Measurements from ENCODE around the gene UTP14C. TPM values are rescaled to one million over a fixed set of nuclear protein-coding genes. Genes with fewer than 3 reads are reported as not detected.

The UTP14C gene
- total RNA-seq, 1 donor from 2014 or later: 18.4 TPM

DNA sequence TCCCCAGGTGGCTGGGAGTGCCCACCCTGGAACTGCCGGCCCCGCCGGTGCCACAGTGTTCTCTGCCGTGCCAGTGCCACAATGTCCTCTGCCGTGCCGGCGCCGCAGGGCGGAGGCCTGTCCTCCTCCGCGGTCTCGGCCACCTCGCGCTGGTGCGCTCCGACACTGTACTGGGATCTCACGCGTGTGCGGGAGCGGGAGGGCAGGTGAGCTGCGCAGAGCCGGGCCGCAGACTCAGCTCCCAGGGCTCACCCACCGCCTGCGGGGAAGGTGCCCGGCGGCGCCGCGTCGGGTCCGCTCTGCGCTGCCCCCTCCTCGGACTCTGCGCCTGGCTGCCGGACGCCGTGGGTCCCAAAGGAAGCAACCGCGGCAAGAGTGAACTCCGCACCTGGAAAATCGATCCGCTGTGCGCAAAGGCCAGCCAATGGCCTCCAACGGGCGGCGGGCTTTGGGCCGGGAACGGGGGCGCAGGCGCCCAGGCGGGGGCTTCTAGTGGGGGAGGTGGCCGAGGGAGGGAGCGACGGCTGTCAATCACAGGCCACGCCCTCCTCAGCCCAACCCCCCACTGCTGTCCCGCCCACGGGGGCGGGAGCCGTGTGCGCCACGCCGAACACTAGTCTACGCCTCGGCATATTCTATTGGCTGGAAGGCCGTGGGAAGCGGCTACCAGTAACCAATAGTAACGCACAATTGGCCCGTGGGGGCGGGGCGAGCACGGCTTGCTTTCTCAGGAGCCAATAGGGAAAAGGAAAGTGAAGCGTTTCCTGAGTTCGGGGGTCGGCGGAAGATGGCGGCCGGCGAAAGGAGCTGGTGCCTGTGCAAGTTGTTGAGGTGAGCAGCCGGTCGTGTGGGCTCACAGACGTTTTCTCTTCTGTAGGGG is 12.6 kb upstream of the UTP14C start, which contains the start of gene ALG11:
Gene ALG11, plus strand, starts transcription at position 767 of the 880 bp plus-strand sequence. Its CDS starts 21 bp downstream, at position 788.
- TF ChIP-seq, protein P1, sequence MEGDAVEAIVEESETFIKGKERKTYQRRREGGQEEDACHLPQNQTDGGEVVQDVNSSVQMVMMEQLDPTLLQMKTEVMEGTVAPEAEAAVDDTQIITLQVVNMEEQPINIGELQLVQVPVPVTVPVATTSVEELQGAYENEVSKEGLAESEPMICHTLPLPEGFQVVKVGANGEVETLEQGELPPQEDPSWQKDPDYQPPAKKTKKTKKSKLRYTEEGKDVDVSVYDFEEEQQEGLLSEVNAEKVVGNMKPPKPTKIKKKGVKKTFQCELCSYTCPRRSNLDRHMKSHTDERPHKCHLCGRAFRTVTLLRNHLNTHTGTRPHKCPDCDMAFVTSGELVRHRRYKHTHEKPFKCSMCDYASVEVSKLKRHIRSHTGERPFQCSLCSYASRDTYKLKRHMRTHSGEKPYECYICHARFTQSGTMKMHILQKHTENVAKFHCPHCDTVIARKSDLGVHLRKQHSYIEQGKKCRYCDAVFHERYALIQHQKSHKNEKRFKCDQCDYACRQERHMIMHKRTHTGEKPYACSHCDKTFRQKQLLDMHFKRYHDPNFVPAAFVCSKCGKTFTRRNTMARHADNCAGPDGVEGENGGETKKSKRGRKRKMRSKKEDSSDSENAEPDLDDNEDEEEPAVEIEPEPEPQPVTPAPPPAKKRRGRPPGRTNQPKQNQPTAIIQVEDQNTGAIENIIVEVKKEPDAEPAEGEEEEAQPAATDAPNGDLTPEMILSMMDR (IDR thresholded peaks at IDR 0.05): no peak
- intact Hi-C loops (cut with DNase I): no loop called here

DNA sequence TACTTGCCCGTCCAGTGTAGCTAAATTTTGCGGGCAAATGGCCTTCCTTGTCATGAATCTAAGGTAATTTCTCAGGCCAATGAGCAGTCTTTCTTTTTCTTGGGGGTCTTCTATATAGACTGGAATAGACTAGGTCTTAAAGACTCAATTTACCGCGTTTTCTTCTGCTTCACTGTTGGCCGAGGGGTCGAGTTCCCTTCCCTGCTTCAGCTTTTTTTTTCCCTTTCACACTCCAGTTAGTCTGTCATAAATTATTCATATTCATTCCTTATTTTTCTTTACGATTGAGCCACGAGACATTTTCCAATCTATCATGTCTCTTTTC is 12.0 kb upstream of the UTP14C start:
- H3K27ac ChIP-seq: peak overlapping the region; percentile 73
- no peak for DNase-seq
- peak overlapping the region; percentile 74 for H3K4me3 ChIP-seq
- intact Hi-C loops (cut with DNase I): no loop called here
- no peaks in the 10 kb centered on the region for H3K9me3 ChIP-seq
- H3K4me1 ChIP-seq: peaks cover 17% of the 10 kb centered on the region
- ATAC-seq: no peak
- H3K27me3 ChIP-seq (ENCODE audit: low read depth): peaks cover 4% of the 10 kb centered on the region
- TF ChIP-seq, protein P1 (IDR thresholded peaks at IDR 0.05): no peak
- H3K36me3 ChIP-seq: peaks cover 9% of the 10 kb centered on the region

More for the DNA sequence above, 12.6 kb upstream of the UTP14C start, which contains the start of gene ALG11:
- DNase-seq: peak; percentile 99
- peaks cover 17% of the 10 kb centered on the region for H3K4me1 ChIP-seq
- peaks cover 5% of the 10 kb centered on the region for H3K36me3 ChIP-seq
- peak; percentile 100 for ATAC-seq
- H3K27ac ChIP-seq: peak within 1 kb of the TSS; percentile 73
- H3K4me3 ChIP-seq: peak within 1 kb of the TSS; percentile 74
- H3K27me3 ChIP-seq (ENCODE audit: low read depth): peaks cover 4% of the 10 kb centered on the region
- H3K9me3 ChIP-seq: no peaks in the 10 kb centered on the region

DNA sequence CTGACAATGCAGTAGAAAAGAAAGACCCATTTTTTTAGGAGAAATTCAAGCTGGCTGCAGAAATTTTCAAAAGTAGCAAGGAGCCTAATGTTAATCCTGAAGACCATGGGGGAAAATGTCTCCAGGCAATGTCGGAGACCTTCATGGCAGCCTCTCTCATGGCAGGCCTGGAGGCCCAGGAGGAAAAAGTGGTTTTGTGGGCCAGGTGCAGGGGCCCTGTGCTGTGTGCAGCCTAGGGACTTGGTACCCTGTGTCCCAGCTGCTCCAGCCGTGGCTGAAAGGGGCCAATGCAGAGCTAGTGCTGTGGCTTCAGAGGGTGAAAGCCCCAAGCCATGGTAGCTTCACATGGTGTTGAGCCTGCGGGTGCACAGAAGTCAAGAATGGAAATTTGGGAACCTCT is 8.2 kb upstream of the UTP14C start:
- TF ChIP-seq, protein P1 (IDR thresholded peaks at IDR 0.05): no peak
- no peak overlapping the region for H3K27ac ChIP-seq
- H3K4me3 ChIP-seq: no peak overlapping the region
- peaks cover 41% of the 10 kb centered on the region for H3K36me3 ChIP-seq
- H3K27me3 ChIP-seq (ENCODE audit: low read depth): no peaks in the 10 kb centered on the region
- ATAC-seq (no peak), DNase-seq (no peak)
- H3K4me1 ChIP-seq: peaks cover 17% of the 10 kb centered on the region
- H3K9me3 ChIP-seq: no peaks in the 10 kb centered on the region
- intact Hi-C loops (cut with DNase I): no loop called here

DNA sequence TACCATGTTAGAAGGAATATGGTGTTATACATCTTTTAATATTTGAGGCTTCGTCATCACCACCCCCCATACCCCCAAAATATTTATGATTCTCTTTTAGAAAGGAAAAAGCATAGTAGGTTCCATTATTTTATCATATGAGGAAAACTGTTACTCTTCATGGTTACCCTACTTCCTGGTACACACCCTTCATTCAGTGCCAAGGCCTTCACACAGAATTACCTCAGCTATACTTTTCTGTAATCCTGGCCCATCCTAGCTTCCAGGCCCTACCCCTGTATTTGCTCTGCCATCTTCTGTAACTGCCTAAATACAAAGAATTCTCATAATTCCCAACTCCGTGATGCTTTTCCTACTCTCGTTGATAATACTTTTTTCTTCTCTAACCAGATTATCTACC is 4.3 kb upstream of the UTP14C start:
- intact Hi-C loops (cut with DNase I): no loop called here
- peaks cover 78% of the 10 kb centered on the region for H3K36me3 ChIP-seq
- TF ChIP-seq, protein P1 (IDR thresholded peaks at IDR 0.05): no peak

DNA sequence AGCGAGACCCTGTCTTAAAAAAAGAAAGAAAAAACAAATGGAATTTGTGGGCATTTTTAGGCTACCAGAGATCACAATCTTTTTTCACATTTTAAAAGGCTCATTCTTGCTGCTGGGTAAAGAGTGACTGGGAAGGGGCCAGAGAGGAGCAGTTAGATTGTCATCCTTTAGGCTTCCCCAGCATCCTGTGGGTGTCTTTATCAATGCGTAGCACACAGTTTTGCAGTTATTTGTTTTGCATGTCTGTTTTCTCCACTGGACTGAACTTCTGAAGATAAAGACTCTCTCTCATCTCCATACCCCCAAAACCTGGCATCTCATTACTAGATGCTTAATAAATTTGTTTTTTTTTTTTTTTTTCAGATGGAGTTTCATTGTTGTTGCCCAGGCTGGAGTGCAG is 2.1 kb upstream of the UTP14C start:
- DNase-seq (no peak), ATAC-seq (no peak)
- H3K4me3 ChIP-seq: no peak overlapping the region
- peaks cover 17% of the 10 kb centered on the region for H3K4me1 ChIP-seq
- H3K9me3 ChIP-seq: no peaks in the 10 kb centered on the region
- TF ChIP-seq, protein P1 (IDR thresholded peaks at IDR 0.05): no peak
- intact Hi-C loops (cut with DNase I): no loop called here
- no peaks in the 10 kb centered on the region for H3K27me3 ChIP-seq (ENCODE audit: low read depth)
- peaks cover 78% of the 10 kb centered on the region for H3K36me3 ChIP-seq
- H3K27ac ChIP-seq: no peak overlapping the region

More for the DNA sequence above, 4.3 kb upstream of the UTP14C start:
- no peak overlapping the region for H3K27ac ChIP-seq
- H3K4me1 ChIP-seq: peaks cover 1% of the 10 kb centered on the region
- no peaks in the 10 kb centered on the region for H3K9me3 ChIP-seq
- no peak overlapping the region for H3K4me3 ChIP-seq
- ATAC-seq (no peak), DNase-seq (no peak)
- no peaks in the 10 kb centered on the region for H3K27me3 ChIP-seq (ENCODE audit: low read depth)

Data from lower lobe of right lung (tissue), 2 donors.